Measurements from ENCODE around the gene GRM4.

GRM4 gene

GRCh38 chr6:34082348-34082747 is 63.5 kb downstream of the GRM4 start:
- DNase-seq (ENCODE audit: low read depth in 2 of 2), result no peak
- TF ChIP-seq CTCF (IDR thresholded peaks at IDR 0.05; ENCODE audit: low read depth, low read length), result no peak
- H3K4me3 ChIP-seq (replicated peaks in 1 of 2; ENCODE audit: low read depth in 2 of 2, low read length in 2 of 2), result no peak overlapping the region

- TF ChIP-seq CTCF (IDR thresholded peaks at IDR 0.05; ENCODE audit: low read depth, low read length), result no peak
- DNase-seq (ENCODE audit: low read depth in 2 of 2), result no peak
Observed at GRCh38 chr6:34080357-34080756, 65.5 kb downstream of the GRM4 start.

DNA sequence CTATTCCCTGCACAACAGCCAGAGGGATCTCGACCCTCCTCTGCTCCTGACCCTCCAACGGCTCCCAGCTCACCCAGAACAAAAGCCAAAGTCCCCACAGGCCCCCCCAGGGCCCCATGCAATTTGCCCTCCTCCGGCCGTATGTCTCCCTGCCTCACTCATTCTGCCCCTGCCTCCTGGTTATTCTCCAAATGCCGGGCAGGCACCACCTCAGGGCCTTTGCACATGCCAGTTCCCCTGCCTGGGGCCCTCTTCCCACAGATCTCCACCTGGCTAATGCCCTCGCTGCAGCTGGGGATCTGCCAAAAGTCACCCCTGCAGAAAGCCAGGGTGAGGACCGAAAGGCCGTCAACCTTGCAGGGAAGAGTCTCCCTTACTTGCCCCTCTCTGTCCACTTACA is 66.0 kb downstream of the GRM4 start:
- DNase-seq (ENCODE audit: low read depth in 2 of 2), result no peak
- no peak overlapping the region for H3K4me3 ChIP-seq (replicated peaks in 1 of 2; ENCODE audit: low read depth in 2 of 2, low read length in 2 of 2)
- no peak for TF ChIP-seq CTCF (IDR thresholded peaks at IDR 0.05; ENCODE audit: low read depth, low read length)

More at GRCh38 chr6:34080357-34080756, 65.5 kb downstream of the GRM4 start:
- no peak overlapping the region for H3K4me3 ChIP-seq (replicated peaks in 1 of 2; ENCODE audit: low read depth in 2 of 2, low read length in 2 of 2)

DNA sequence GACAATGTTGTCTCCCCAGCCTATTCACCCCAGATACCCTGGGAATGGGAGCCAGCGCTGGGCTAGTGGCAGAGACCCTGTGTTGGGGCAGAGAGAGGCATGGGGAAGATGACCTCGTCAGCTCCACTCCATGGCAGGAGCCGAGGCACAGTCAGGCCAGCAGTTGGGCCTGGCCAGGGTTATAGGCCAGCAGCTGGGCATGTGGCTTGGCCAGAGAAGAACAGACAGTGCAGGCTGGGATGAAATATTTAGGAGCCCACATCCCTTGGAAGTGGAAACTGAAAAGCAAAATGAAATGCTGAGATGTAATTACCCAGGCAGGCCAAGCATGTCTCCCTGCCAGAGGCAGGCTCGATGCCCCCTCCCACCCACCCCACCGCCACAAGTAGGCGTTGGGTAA is 70.0 kb downstream of the GRM4 start:
- DNase-seq (ENCODE audit: low read depth in 2 of 2), result no peak
- no peak overlapping the region for H3K4me3 ChIP-seq (replicated peaks in 1 of 2; ENCODE audit: low read depth in 2 of 2, low read length in 2 of 2)
- TF ChIP-seq CTCF (IDR thresholded peaks at IDR 0.05; ENCODE audit: low read depth, low read length), result no peak

- no peak overlapping the region for H3K4me3 ChIP-seq (replicated peaks in 1 of 2; ENCODE audit: low read depth in 2 of 2, low read length in 2 of 2)
- TF ChIP-seq CTCF (IDR thresholded peaks at IDR 0.05; ENCODE audit: low read depth, low read length), result no peak
- no peak for DNase-seq (ENCODE audit: low read depth in 2 of 2)
Observed at GRCh38 chr6:34074064-34074742, 71.7 kb downstream of the GRM4 start.

GRCh38 chr6:34073540-34073939 is 72.3 kb downstream of the GRM4 start:
- TF ChIP-seq CTCF (IDR thresholded peaks at IDR 0.05; ENCODE audit: low read depth, low read length), result no peak
- H3K4me3 ChIP-seq (replicated peaks in 1 of 2; ENCODE audit: low read depth in 2 of 2, low read length in 2 of 2), result no peak overlapping the region
- DNase-seq (ENCODE audit: low read depth in 2 of 2), result no peak

DNA sequence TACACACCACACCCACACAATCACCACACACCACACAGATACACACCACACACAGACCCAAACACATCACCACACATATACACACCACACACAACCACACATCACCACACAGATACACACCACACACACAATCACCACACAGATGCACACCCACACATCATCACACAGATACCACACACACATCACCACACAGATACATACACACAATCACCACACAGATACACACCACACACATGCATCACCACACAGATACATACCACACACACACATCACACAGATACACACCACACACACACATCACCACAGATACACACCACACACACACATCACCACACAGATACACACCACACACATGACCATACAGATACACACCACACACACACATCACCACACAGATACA is 73.2 kb downstream of the GRM4 start:
- H3K4me3 ChIP-seq (replicated peaks in 1 of 2; ENCODE audit: low read depth in 2 of 2, low read length in 2 of 2), result no peak overlapping the region
- no peak for TF ChIP-seq CTCF (IDR thresholded peaks at IDR 0.05; ENCODE audit: low read depth, low read length)
- DNase-seq (ENCODE audit: low read depth in 2 of 2), result no peak

Measured in cardiac fibroblast (primary cell).